Pulmonary artery endothelial cell (primary cell): ENCODE data around the gene ERCC4. TPM values are rescaled to one million over a fixed set of nuclear protein-coding genes. Genes with fewer than 3 reads are reported as not detected.

Source experiments
- DNase-seq: peaks from one replicate; pipeline ENCODE4 v3.0.0-alpha.2; 2011; ENCODE audit warnings: low read depth, low spot score
- total RNA-seq: library from RNA; depleted of rRNA; stranded (reverse); fragments of >200 nt; gene quantifications from 2 replicates; pipeline ENCODE4 v1.2.3, GENCODE V29; 2014

Gene ERCC4
- total RNA-seq, 1 donor from 2014 or later = 9.7 TPM

GRCh38 chr16:13948086-13948485, 28.1 kb downstream of the ERCC4 start:
- no peak for DNase-seq

- no peak for DNase-seq
These were observed 31.0 kb downstream of the ERCC4 start for GRCh38 chr16:13950821-13951547.

- DNase-seq = no peak
These were observed 31.7 kb downstream of the ERCC4 start for GRCh38 chr16:13951611-13952010.

DNA sequence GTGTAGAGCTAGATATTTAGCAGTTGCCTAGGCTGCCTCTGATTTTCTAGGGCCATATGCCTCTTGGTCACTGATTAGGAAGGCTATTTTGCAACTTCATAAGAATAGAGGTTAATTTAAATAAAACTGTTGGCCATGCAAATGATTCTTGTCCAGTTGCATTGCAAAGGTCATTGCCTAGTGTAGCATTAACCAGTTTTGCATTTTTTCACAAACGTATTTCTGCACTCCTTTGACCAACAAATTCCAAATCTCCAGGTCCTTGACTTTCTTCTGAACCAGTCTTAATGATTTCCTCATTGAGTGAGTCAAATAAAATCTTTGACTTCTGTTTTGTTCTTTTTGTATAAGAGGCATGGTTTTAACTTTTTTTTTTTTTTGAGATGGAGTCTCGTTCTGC, 33.5 kb downstream of the ERCC4 start:
- no peak for DNase-seq

GRCh38 chr16:13956635-13957196, 36.8 kb downstream of the ERCC4 start:
- DNase-seq = no peak

DNA sequence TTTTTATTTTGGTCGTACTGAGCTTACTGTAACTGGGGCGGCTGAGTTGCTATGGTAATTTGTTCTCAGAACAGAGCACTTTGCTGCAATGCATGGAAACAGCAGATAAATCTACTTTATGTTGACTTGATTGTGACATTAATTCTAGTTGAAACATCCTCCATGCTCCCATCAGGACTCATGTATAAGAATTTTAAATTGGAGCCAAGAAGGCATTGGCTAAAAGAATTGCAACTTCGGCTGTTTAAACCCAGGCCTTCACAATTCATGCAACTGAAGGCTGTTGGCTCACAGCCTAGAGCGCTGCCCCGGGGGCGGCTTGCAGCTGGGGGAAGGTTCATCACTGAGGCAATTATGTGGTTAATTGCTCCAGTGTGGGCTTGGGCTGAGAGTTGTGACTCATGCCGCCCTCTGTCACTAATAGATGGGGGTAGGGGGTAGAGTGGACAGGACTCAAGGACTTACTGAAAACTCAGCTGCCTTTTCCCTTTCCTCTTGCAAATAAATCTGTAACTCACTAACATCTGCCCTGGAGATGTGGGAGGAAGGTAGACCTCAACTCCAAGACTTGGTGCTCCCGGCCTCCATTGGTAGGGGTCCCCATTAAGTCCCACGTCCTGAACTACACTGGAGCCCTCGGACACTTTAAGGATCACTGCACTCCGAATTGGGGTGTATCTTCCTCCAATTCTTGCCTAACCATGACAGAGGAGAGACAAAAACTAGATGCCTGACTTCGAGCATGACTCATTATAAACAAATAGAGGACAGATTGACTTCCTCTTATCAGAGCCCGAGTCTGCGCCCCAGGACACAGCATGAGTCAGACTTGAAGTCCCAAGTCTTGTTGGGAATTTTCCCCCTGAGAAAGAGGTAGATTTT, 37.5 kb downstream of the ERCC4 start:
- DNase-seq = peak; percentile 62

DNA sequence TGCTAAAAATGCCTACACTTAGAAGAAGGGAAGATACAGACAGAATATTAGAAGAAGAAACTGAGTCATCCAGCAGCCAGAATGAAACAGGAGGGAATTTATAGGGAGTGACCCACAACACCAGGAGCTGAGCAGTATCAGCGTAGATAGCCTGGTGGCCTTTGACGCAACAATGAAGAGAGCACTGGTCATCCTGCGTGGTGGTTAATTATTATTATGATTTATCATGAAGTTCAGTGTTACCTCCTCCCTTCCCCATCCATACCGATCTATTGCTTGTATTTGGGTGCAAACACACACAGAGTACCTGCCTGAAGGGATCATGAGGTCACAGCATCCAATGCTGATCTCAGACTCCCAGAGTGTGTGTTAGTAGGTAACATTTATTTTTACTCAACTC, 38.5 kb downstream of the ERCC4 start:
- no peak for DNase-seq

DNA sequence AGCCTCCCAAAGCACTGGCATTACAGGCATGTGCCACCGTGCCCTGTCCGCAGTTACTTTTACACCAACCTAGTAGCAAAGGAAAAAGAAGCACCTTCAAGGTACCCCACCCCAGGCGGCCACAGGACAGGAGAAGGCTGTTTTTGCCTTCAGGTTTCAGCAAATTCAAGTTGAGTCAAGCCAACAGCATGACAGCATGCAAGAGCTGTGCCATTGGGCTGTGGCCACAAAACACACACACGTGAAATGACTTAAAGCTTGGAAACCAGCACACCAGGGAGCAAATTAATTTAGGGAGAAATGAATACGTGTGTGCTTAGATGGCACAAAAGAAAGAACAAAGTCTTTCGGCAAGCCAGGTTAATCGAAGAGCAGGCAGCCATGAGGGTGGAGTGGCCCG, 39.7 kb downstream of the ERCC4 start:
- no peak for DNase-seq

GRCh38 chr16:13961099-13961811, 41.3 kb downstream of the ERCC4 start:
- DNase-seq = no peak

DNA sequence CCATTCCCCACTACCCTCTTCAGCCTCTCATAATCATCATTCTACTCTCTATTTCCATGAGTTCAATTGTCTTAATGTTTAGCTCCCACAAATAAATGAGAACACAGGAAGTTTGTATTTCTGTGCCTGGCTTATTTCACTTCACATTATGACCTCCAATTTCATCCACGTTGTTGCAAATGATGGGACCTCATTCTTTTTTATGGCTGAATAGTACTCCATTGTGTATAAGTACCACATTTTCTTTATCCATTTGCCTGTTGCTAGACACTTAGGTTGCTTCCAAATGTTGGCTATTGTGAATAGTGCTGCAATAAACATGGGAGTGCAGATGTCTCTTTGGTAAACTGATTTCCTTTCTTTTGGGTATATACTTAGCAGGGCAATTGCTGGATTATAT, 42.3 kb downstream of the ERCC4 start:
- no peak for DNase-seq

- no peak for DNase-seq
These were observed 48.9 kb downstream of the ERCC4 start for GRCh38 chr16:13968835-13969234.

- no peak for DNase-seq
These were observed 49.8 kb downstream of the ERCC4 start for GRCh38 chr16:13969711-13970110.

DNA sequence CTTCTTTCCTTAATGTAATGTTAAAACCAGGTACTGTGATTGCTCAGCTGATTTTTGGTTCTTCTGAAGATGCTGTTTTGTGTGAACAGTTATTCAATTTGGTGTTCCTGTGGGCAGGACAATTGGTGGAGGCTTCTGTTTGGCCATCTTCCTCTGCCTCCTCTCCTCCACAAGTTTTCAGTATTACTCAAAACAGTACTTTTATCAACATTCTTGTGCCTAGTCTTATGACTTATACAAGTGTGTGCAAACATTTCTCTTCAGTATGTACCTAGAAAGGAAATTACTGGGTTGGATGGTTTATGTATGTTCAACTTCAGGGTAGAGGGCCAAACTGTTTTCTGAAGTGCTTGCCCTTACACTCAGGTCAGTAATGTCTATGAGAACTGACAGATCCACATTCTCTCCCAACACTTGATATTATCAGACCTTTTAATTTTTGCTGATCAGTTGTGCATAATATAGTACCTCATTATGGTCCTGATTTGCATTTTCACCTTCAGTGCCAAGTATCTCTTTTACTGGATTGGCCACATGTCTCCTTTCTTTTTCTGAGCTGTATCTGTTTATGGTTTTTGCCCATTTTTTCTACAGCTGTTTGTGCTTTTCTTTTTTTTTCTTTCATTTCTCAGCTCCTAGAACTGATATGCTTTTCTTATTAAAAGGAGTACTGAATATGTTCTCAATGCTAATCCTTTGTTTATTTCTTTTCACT, 50.9 kb downstream of the ERCC4 start:
- DNase-seq = no peak

GRCh38 chr16:13973321-13974023, 53.5 kb downstream of the ERCC4 start:
- no peak for DNase-seq

DNA sequence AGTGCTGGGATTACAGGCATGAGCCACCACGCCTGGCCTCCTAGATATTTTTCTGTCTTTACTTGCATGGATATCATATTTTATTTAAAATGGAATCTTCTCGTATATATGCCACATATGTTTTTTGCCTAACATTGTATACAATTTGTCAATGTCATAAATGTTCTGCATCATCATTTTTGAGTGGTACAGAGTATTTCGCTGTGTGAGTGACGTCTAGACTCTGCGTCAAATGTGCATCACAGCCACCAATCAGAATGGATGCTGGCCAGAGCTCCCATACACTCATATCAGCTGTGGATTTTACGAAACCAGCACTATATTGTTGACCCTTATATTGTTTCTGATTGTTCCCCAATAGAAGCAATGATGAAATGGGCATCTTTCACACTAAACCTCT, 57.2 kb downstream of the ERCC4 start:
- DNase-seq = no peak

DNA sequence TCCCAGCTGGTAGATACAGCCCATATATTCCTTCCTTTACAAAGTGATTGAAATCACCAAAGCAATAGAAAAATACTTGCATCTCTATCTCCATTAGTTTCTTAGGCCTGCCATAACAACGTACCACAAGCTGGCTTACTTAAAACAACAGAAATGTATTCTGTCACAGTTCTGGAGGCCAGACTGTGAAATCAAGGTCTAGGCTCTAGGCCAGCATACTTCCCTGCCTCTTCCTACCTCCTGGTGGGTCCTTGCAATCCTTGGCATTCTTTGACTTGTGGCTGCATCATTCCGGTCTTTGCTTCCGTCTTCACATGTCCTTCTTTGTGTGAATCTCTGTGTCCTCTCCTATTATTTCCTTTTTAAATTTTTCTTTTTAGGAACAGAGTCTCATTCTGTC, 62.5 kb downstream of the ERCC4 start:
- no peak for DNase-seq

DNA sequence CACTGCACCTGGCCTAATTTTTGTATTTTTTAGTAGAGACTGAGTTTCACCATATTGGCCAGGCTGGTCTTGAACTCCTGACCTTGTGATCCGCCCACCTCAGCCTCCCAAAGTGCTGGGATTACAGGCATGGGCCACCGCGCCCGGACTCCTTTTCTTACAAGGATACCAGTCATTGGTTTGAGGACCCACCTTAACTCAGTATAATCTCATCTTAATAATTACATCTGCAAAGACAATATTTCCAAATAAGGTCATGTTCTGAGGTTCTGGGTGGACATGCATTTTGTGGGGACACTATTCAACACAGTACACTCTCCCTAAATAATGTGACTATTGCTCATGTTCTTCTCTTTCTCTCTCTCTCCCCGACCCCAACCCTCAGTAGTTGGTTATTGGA, 63.7 kb downstream of the ERCC4 start:
- DNase-seq = no peak

GRCh38 chr16:13984794-13985193, 64.8 kb downstream of the ERCC4 start:
- no peak for DNase-seq

- no peak for DNase-seq
These were observed 68.1 kb downstream of the ERCC4 start for GRCh38 chr16:13988038-13988437.

DNA sequence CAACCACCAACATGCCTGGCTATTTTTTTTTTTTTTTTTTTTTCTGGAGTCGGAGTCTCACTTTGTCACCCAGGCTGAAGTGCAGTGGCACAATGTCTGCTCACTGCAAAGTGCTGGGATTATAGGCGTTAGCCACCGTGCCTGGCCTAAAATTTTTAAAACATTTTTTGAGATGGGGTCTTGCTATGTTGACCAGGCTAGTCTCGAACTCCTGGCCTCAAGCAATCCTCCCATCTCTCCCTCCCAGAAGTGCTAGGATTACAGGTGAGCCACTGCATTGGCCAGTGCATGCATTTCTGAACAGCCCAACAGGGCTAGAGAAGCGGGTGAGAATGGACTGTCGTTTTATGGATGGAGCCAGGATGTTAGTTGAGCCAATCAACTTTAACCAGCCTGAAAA, 72.4 kb downstream of the ERCC4 start:
- DNase-seq = no peak

GRCh38 chr16:13992976-13993375, 73.0 kb downstream of the ERCC4 start:
- no peak for DNase-seq
